Omental fat pad (tissue), 4 donors: ENCODE measurements around the gene EYA3. TPM values are rescaled to one million over a fixed set of nuclear protein-coding genes. Genes with fewer than 3 reads are reported as not detected.

Experiments
- ATAC-seq: fragments of 150-250 bp; one replicate; pipeline ENCODE4 v1.9.1; 2016; ENCODE audit warnings: mild to moderate bottlenecking, moderate library complexity; ENCODE audit not compliant: low FRiP score
- DNase-seq: peaks from one replicate; pipeline ENCODE4 v3.0.0-alpha.2; 2019; ENCODE audit warnings: low spot score
- total RNA-seq, 4 donors: library from RNA; depleted of rRNA; stranded (reverse); fragments of >200 nt; gene quantifications; one replicate each; pipeline ENCODE4 v1.1.0, GENCODE V29; 2016
- TF ChIP-seq, protein P1 (sequence below), 3 donors: fragments of 450-650 bp; IDR thresholded peaks; one replicate each; pipeline ENCODE4 v1.5.1; 2016 to 2017; ENCODE audit warnings: antibody characterized with exemption in 3 of 3, mild to moderate bottlenecking in 3 of 3, moderate library complexity in 2 of 3

EYA3 gene
- total RNA-seq, 4 donors from 2014 or later: 7.5 to 19.6 (median 14.6) TPM

DNA sequence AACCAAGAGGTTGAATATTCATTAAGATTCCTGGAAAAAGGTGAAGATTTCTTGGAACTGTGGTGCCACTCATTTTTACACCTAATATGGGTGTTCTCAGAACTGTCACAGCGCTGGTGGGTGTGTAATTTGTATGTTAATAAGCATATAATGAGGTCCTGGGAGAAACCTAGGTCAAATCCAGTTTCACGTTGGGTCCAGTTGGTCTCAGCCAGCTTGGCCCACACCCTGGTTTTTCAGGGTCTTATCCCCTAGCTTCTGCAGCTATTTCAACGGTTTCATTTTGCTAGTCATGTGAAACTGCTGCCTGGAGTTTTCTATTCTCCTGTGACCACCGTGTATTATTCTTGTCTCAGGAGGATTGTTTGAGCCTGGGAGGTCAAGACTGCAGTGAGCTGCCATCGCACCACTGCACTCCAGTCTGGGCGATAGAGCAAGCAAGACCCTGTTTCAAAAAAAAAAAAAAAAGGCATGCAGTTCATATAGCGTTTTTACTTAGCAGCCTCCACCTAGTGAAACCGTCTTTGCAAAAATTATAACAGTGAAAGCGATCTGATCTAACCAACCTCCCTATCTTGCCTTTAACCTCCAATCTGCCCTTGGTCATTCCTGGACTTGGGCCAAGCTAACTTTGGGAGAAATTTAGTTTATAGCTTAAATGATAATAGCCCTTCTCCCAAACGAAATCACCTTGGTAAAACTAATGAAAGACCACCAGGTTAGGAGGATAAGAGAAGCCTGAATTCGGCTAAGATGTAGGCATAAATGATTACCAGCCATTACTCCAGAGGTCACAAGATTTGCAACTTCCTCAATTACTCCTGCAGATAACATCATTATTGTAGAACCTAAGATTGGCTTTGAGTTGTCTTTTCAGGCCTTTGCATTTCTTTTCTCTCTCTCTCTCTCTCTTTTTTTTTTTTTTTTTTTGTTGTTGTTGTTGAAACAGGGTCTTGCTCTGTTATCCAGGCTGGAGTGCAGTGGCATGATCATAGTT lies 44.1 kb upstream of the EYA3 start:
- ATAC-seq (no peak), DNase-seq (no peak)
- TF ChIP-seq, protein P1, sequence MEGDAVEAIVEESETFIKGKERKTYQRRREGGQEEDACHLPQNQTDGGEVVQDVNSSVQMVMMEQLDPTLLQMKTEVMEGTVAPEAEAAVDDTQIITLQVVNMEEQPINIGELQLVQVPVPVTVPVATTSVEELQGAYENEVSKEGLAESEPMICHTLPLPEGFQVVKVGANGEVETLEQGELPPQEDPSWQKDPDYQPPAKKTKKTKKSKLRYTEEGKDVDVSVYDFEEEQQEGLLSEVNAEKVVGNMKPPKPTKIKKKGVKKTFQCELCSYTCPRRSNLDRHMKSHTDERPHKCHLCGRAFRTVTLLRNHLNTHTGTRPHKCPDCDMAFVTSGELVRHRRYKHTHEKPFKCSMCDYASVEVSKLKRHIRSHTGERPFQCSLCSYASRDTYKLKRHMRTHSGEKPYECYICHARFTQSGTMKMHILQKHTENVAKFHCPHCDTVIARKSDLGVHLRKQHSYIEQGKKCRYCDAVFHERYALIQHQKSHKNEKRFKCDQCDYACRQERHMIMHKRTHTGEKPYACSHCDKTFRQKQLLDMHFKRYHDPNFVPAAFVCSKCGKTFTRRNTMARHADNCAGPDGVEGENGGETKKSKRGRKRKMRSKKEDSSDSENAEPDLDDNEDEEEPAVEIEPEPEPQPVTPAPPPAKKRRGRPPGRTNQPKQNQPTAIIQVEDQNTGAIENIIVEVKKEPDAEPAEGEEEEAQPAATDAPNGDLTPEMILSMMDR (IDR thresholded peaks at IDR 0.05): no peak

DNA sequence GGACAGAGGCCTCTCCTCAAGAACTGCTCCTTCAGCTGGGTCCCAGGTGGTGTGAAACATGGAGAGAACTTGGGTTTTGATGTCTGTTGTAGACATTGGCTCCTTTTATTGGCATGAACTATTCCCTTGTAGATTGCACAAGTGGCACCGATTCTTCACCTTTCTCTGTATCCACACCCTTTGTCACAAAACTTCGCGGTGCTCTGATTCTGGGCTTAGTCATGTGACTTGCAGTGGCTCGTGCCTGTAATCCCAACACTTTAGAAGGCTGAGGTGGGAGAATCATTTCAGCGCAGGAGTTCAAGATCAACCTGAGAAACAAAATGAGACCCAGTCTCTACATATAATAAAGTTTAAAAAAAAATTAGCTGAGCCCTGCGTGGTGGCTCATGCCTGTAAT lies 42.5 kb upstream of the EYA3 start:
- DNase-seq: no peak
- no peak for ATAC-seq
- TF ChIP-seq, protein P1 (IDR thresholded peaks at IDR 0.05): no peak

DNA sequence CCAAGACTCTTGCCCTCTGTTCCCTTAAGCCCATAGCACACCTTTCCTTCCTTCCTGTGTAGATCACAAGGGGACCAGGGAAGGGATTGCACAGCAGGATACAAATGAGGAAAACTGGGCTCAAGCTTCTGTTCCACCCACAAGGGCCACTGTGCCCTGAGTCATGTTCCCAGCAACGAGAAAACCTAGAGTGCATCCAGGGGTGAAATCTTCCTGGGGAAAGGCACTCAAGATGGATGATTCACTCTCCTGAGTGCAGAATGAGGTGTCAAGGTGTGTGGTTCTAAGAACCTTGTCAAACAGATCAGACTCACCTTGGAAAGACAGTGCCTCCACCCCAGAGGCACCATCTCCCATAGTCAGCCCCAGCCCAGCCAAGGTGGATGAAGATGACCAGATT lies 40.7 kb upstream of the EYA3 start:
- DNase-seq: no peak
- no peak for ATAC-seq
- TF ChIP-seq, protein P1 (IDR thresholded peaks at IDR 0.05): no peak

DNA sequence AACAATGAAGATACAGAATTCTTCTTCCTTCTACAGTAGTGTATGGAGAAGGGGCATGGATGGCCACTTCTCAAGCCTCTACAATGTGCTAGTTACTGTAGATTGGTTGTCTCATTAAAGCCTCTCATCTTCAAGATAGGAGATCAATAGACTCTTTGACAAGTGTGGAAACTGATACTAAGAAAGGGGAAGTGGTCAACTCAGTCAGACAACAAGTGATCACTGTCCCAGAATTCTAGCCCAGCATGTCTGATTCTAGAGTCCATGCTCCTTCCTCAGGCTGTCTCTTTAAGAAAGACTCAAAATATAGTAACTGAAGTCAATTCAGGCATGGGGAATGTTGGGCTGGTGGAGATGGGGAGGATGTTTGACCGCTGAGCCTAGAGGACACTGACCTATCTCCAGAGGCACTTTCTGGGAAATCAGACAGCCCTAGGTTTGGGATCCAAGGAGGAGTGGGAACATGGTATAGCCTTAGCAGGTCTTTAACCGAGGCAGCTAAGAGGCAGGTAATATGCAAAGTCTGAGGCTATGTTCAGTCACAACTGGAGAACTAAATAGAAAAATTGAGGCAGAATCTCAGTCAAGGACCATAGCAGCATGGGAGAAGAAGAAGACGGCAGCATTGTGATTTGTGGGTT lies 39.3 kb upstream of the EYA3 start:
- TF ChIP-seq, protein P1 (IDR thresholded peaks at IDR 0.05): no peak
- DNase-seq (no peak), ATAC-seq (no peak)

DNA sequence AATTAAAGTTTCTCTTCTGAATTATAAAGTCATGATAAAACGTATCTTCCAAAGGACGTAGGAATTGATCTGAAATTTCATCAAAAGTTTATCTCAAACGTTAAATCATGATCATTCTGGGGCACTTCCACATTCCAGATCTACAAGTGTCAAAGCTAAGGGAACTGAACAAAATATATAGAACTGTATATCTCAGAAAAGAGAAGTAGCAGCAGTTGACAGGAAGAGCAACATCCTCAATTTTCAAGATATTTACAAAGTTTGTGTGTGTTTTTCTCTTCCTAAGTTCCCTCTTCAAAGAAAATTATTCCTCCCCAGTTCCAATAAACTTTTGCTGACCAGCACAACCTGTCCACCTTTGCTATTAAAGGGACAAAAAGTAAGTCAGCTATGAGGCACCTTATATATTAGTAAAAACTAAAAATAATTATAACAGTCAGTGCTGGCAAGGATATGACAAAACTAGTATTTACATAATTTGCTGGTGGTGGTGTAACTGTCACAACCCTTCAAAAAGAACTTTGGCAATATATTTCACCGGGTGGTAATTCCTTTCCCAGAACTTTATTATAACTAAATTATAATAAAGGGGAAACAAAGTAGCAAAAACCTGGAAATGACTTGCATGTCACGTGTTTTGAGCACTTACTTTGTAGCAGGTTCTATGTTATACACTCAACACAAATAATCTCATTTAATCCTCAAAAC lies 38.5 kb upstream of the EYA3 start:
- DNase-seq (no peak), ATAC-seq (no peak)
- TF ChIP-seq, protein P1 (IDR thresholded peaks at IDR 0.05): no peak

DNA sequence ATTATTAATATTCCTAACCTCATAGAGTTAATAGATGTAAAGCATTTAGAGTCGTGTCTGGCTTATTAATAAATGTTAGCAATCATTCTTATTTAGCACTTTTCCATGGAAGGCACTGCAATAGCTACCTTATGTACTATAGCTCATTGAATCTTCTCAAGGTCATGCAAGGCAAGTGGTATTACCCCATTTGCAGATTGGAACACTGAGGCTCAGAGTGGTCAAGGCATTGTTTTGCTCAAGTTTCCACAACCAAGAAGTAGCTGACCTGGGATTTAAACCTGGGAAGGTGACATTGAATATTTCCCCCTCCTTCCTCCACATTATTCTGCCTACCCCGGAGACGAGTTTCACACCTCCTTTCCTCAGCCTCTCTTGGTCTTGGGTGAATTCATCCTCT lies 37.8 kb upstream of the EYA3 start:
- TF ChIP-seq, protein P1 (IDR thresholded peaks at IDR 0.05): no peak
- DNase-seq (no peak), ATAC-seq (no peak)
